Activated gamma-delta T cell treated with anti-CD3 and anti-CD28 coated beads, Interleukin-2, amount 50 U/mL, for 16 hours (primary cell): ENCODE results near the gene SPCS3.
"Not testable (repeated sequence)": the region's sequence is repeated elsewhere in the genome, so short reads cannot be mapped to it uniquely, and the experiment has no call there.

ENCODE experiments used
- DNase-seq: peaks from one replicate; pipeline ENCODE4 v3.0.0-alpha.2; 2020; ENCODE audit warnings: low read depth

SPCS3 gene

GRCh38 chr4:176319704-176320339 is at the start of gene SPCS3:
SPCS3 (plus strand) TSS chr4:176319966; CDS start chr4:176320077, 111 bp downstream.
- DNase-seq = peak; percentile 91

GRCh38 chr4:176270669-176271068 is 49.1 kb upstream of the SPCS3 start:
- no peak for DNase-seq

- no peak for DNase-seq
These were observed 48.0 kb upstream of the SPCS3 start for GRCh38 chr4:176271749-176272148.

GRCh38 chr4:176272799-176273198 is 47.0 kb upstream of the SPCS3 start:
- DNase-seq = no peak

- DNase-seq = no peak
These were observed 46.0 kb upstream of the SPCS3 start for GRCh38 chr4:176273736-176274135.

GRCh38 chr4:176274441-176274840 is 45.3 kb upstream of the SPCS3 start:
- no peak for DNase-seq

- DNase-seq = no peak
These were observed 43.1 kb upstream of the SPCS3 start for GRCh38 chr4:176276710-176277109.

GRCh38 chr4:176277162-176277904 is 42.4 kb upstream of the SPCS3 start:
- no peak for DNase-seq

GRCh38 chr4:176279560-176279959 is 40.2 kb upstream of the SPCS3 start:
- not testable (repeated sequence) for DNase-seq

GRCh38 chr4:176286728-176287127 is 33.0 kb upstream of the SPCS3 start:
- DNase-seq = no peak

GRCh38 chr4:176287546-176287945 is 32.2 kb upstream of the SPCS3 start:
- no peak for DNase-seq

- DNase-seq = no peak
These were observed 31.7 kb upstream of the SPCS3 start for GRCh38 chr4:176288020-176288419.

- DNase-seq = no peak
These were observed 30.2 kb upstream of the SPCS3 start for GRCh38 chr4:176289561-176289960.

- no peak for DNase-seq
These were observed 29.2 kb upstream of the SPCS3 start for GRCh38 chr4:176290520-176290919.

GRCh38 chr4:176291748-176292147 is 28.0 kb upstream of the SPCS3 start:
- DNase-seq = no peak

GRCh38 chr4:176292920-176293319 is 26.8 kb upstream of the SPCS3 start:
- DNase-seq = no peak

GRCh38 chr4:176293660-176294059 is 26.1 kb upstream of the SPCS3 start:
- DNase-seq = no peak

- not testable (repeated sequence) for DNase-seq
These were observed 23.9 kb upstream of the SPCS3 start for GRCh38 chr4:176295907-176296306.

GRCh38 chr4:176298664-176299063 is 21.1 kb upstream of the SPCS3 start:
- no peak for DNase-seq

GRCh38 chr4:176300036-176300435 is 19.7 kb upstream of the SPCS3 start:
- DNase-seq = no peak

- DNase-seq = no peak
These were observed 19.2 kb upstream of the SPCS3 start for GRCh38 chr4:176300565-176300964.

GRCh38 chr4:176302283-176303275 is 17.2 kb upstream of the SPCS3 start:
- DNase-seq = no peak
